ENCODE results near the gene ZBTB45. TPM values are rescaled to one million over a fixed set of nuclear protein-coding genes. Genes with fewer than 3 reads are reported as not detected.

Gene ZBTB45
- total and polyA plus RNA-seq, 9 of the 15 experiments (the other 6 are each of a cell fraction or from before 2014, with no cell fraction given), result 0.08 to 16.1 (median 1.8) TPM

- peak; percentile 6 to 88 (median 78) for TF ChIP-seq YY1 (IDR thresholded peaks at IDR 0.05; ENCODE audit: borderline replicate concordance in 1 of 3, control insufficient read depth in 1 of 3, extremely low read depth in 1 of 3, insufficient read depth in 3 of 3, insufficient read length in 1 of 3, insufficient replicate concordance in 2 of 3, low read depth in 1 of 3, low read length in 2 of 3)
- no peak for TF ChIP-seq NRF1 (conservative IDR thresholded peaks at IDR 0.05 in 1 of 2, IDR thresholded peaks at IDR 0.05 in 1 of 2)
- TF ChIP-seq SUPT5H (IDR thresholded peaks at IDR 0.05), result 0 out of 2 replicates have a peak, but pooled peaks have one; percentile 23
- no peak for TF ChIP-seq TBP (optimal IDR thresholded peaks at IDR 0.05; ENCODE audit: low read depth, low read length)
- peak; percentile 0 for TF ChIP-seq KDM5B (IDR thresholded peaks at IDR 0.05; ENCODE audit: insufficient replicate concordance, low read depth, low read length)
- no peak for TF ChIP-seq MCM2 (IDR thresholded peaks at IDR 0.05; ENCODE audit: low read depth)
- TF ChIP-seq JUN (IDR thresholded peaks at IDR 0.05; ENCODE audit: borderline replicate concordance, low read depth, low read length), result no peak
- TF ChIP-seq JUN (CRISPR knock-in tag; IDR thresholded peaks at IDR 0.05; ENCODE audit: borderline replicate concordance), result 0 out of 2 replicates have a peak, but pooled peaks have one; percentile 47
- TF ChIP-seq SAP30 (IDR thresholded peaks at IDR 0.05; ENCODE audit: borderline replicate concordance, insufficient read depth, low read depth, low read length, poor library complexity, severe bottlenecking), result peak; percentile 83
- no peak for TF ChIP-seq JUNB (CRISPR knock-in tag; conservative IDR thresholded peaks at IDR 0.05)
- no peak for TF ChIP-seq ID3 (CRISPR knock-in tag; IDR thresholded peaks at IDR 0.05)
- TF ChIP-seq ID3 (tag; IDR thresholded peaks at IDR 0.05), result no peak
- TF ChIP-seq RBBP5 (IDR thresholded peaks at IDR 0.05; ENCODE audit: borderline replicate concordance, insufficient read depth, low read length, poor library complexity, severe bottlenecking), result peak; percentile 72
- no peak for TF ChIP-seq SNRNP70 (optimal IDR thresholded peaks at IDR 0.05; ENCODE audit: low read depth, low read length)
- no peak for TF ChIP-seq GTF3C2 (IDR thresholded peaks at IDR 0.05; ENCODE audit: borderline replicate concordance, extremely low read depth, insufficient read length)
- no peak for TF ChIP-seq NKRF (IDR thresholded peaks at IDR 0.05; ENCODE audit: borderline replicate concordance)
- TF ChIP-seq ZNF830 (CRISPR knock-in tag; IDR thresholded peaks at IDR 0.05), result no peak
- TF ChIP-seq ZNF121 (CRISPR knock-in tag; conservative IDR thresholded peaks at IDR 0.05), result no peak
- no peak for TF ChIP-seq ZNF75A (CRISPR knock-in tag; IDR thresholded peaks at IDR 0.05)
- TF ChIP-seq ZNF668 (CRISPR knock-in tag; IDR thresholded peaks at IDR 0.05), result no peak
- TF ChIP-seq POLR2H (tag; IDR thresholded peaks at IDR 0.05; ENCODE audit: low read depth), result peak; percentile 3; the same call in 1 of the 2 replicates
- TF ChIP-seq ZBTB7A (IDR thresholded peaks at IDR 0.05; ENCODE audit: borderline replicate concordance, control insufficient read depth, low read depth, low read length), result peak; percentile 17; the same call in 1 of the 2 replicates
These were observed 25.1 kb upstream of the ZBTB45 start (continued) for GRCh38 chr19:58544591-58545285.

Data from K562 (cell line).